Activated CD4-positive, alpha-beta T cell treated with anti-CD3 and anti-CD28 coated beads, Interleukin-2, amount 50 U/mL, for 48 hours (primary cell): Measurements from ENCODE around the gene TRAPPC11.
A peak's percentile ranks its signal among the peaks of the same experiment; 100 is the strongest.
"Not testable (repeated sequence)": the region's sequence is repeated elsewhere in the genome, so short reads cannot be mapped to it uniquely, and the experiment has no call there.

Source experiments
- DNase-seq, 2 experiments: peaks; one replicate each; pipeline ENCODE4 v3.0.0-alpha.2; 2020

The TRAPPC11 gene

GRCh38 chr4:183659029-183659871 is at the start of gene TRAPPC11, which contains the start of gene RWDD4:
TSS of gene TRAPPC11 (plus strand) at chr4:183659293. CDS start at chr4:183663868, 4,575 bp downstream.
TSS of gene RWDD4 (minus strand) at chr4:183659185. CDS start at chr4:183658952, 233 bp downstream.
- DNase-seq: peak; percentile 95 to 96

- no peak for DNase-seq
These were observed 49.1 kb upstream of the TRAPPC11 start for GRCh38 chr4:183610033-183610432.

- DNase-seq: no peak
These were observed 48.5 kb upstream of the TRAPPC11 start for GRCh38 chr4:183610613-183611012.

- no peak for DNase-seq
These were observed 47.8 kb upstream of the TRAPPC11 start for GRCh38 chr4:183611210-183611830.

- no peak for DNase-seq
These were observed 46.5 kb upstream of the TRAPPC11 start for GRCh38 chr4:183612329-183613250.

- DNase-seq: no peak
These were observed 42.0 kb upstream of the TRAPPC11 start for GRCh38 chr4:183617075-183617474.

GRCh38 chr4:183618681-183619080 is 40.4 kb upstream of the TRAPPC11 start:
- no peak for DNase-seq

- DNase-seq: no peak
These were observed 38.7 kb upstream of the TRAPPC11 start for GRCh38 chr4:183620421-183620820.

- no peak for DNase-seq
These were observed 37.2 kb upstream of the TRAPPC11 start for GRCh38 chr4:183621875-183622274.

GRCh38 chr4:183624548-183624947 is 34.5 kb upstream of the TRAPPC11 start:
- DNase-seq: no peak

- no peak for DNase-seq
These were observed 32.9 kb upstream of the TRAPPC11 start for GRCh38 chr4:183626168-183626567.

- not testable (repeated sequence) for DNase-seq
These were observed 31.8 kb upstream of the TRAPPC11 start for GRCh38 chr4:183627286-183627685.

GRCh38 chr4:183627979-183628588 is 31.0 kb upstream of the TRAPPC11 start:
- no peak for DNase-seq

GRCh38 chr4:183631577-183632198 is 27.4 kb upstream of the TRAPPC11 start:
- no peak for DNase-seq

- no peak for DNase-seq
These were observed 26.4 kb upstream of the TRAPPC11 start for GRCh38 chr4:183632689-183633088.

- DNase-seq: no peak
These were observed 25.4 kb upstream of the TRAPPC11 start for GRCh38 chr4:183633476-183634400.

- no peak for DNase-seq
These were observed 23.8 kb upstream of the TRAPPC11 start for GRCh38 chr4:183635321-183635720.

- no peak for DNase-seq
These were observed 23.4 kb upstream of the TRAPPC11 start for GRCh38 chr4:183635741-183636140.

GRCh38 chr4:183636503-183636902 is 22.6 kb upstream of the TRAPPC11 start:
- DNase-seq: no peak

GRCh38 chr4:183636923-183637322 is 22.2 kb upstream of the TRAPPC11 start:
- no peak for DNase-seq

- no peak for DNase-seq
These were observed 21.6 kb upstream of the TRAPPC11 start for GRCh38 chr4:183637461-183637860.
